HEK293 (cell line): ENCODE data around the gene SMIM14.

Experiments used
- MYNN ChIP-seq: fragments of 450-650 bp; formaldehyde crosslinking; IDR thresholded peaks from 2 replicates; pipeline ENCODE4 v1.5.1; 2016; ENCODE audit warnings: missing biosample characterization, missing genetic modification characterization, borderline replicate concordance
- SALL2 ChIP-seq: fragments of 450-650 bp; formaldehyde crosslinking; IDR thresholded peaks from 2 replicates; pipeline ENCODE4 v1.5.0; 2017; ENCODE audit warnings: missing biosample characterization, mild to moderate bottlenecking, missing genetic modification characterization, borderline replicate concordance
- SP7 ChIP-seq: fragments of 450-650 bp; formaldehyde crosslinking; IDR thresholded peaks from 2 replicates; pipeline ENCODE4 v1.5.1; 2016; ENCODE audit warnings: missing biosample characterization, missing genetic modification characterization
- ZNF292 ChIP-seq: fragments of 450-650 bp; formaldehyde crosslinking; IDR thresholded peaks from 2 replicates; pipeline ENCODE4 v1.5.1; 2016; ENCODE audit warnings: low read depth, missing biosample characterization, missing genetic modification characterization, borderline replicate concordance
- ZNF423 ChIP-seq: fragments of 450-650 bp; formaldehyde crosslinking; IDR thresholded peaks from 2 replicates; pipeline ENCODE4 v1.5.1; 2016; ENCODE audit warnings: missing biosample characterization, missing genetic modification characterization
- ZNF558 ChIP-seq: fragments of 450-650 bp; formaldehyde crosslinking; IDR thresholded peaks from 2 replicates; pipeline ENCODE4 v1.5.1; 2016; ENCODE audit warnings: missing biosample characterization, missing genetic modification characterization
- ZNF624 ChIP-seq: fragments of 450-650 bp; formaldehyde crosslinking; IDR thresholded peaks from 2 replicates; pipeline ENCODE4 v1.5.1; 2017; ENCODE audit warnings: missing biosample characterization, missing genetic modification characterization
- ZNF701 ChIP-seq: fragments of 450-650 bp; formaldehyde crosslinking; IDR thresholded peaks from 2 replicates; pipeline ENCODE4 v1.5.1; 2016; ENCODE audit warnings: missing biosample characterization, missing genetic modification characterization
- ZNF776 ChIP-seq: fragments of 450-650 bp; formaldehyde crosslinking; IDR thresholded peaks from 2 replicates; pipeline ENCODE4 v1.5.0; 2017; ENCODE audit warnings: missing biosample characterization, missing genetic modification characterization, borderline replicate concordance
- TF ChIP-seq, protein P1 (sequence below): fragments of 450-650 bp; formaldehyde crosslinking; IDR thresholded peaks from 2 replicates; pipeline ENCODE4 v1.5.1; 2016; ENCODE audit warnings: missing biosample characterization, missing genetic modification characterization
- TF ChIP-seq, protein P2 (sequence below): fragments of 450-650 bp; formaldehyde crosslinking; IDR thresholded peaks from 2 replicates; pipeline ENCODE4 v1.5.1; 2016; ENCODE audit warnings: missing biosample characterization, missing genetic modification characterization
- TF ChIP-seq, protein P3 (sequence below): fragments of 450-650 bp; formaldehyde crosslinking; IDR thresholded peaks from 2 replicates; pipeline ENCODE4 v1.5.1; 2016; ENCODE audit warnings: missing biosample characterization, missing genetic modification characterization
- TF ChIP-seq, protein P4 (sequence below): fragments of 450-650 bp; formaldehyde crosslinking; IDR thresholded peaks from 2 replicates; pipeline ENCODE4 v1.5.1; 2016; ENCODE audit warnings: missing biosample characterization, missing genetic modification characterization

DNA sequence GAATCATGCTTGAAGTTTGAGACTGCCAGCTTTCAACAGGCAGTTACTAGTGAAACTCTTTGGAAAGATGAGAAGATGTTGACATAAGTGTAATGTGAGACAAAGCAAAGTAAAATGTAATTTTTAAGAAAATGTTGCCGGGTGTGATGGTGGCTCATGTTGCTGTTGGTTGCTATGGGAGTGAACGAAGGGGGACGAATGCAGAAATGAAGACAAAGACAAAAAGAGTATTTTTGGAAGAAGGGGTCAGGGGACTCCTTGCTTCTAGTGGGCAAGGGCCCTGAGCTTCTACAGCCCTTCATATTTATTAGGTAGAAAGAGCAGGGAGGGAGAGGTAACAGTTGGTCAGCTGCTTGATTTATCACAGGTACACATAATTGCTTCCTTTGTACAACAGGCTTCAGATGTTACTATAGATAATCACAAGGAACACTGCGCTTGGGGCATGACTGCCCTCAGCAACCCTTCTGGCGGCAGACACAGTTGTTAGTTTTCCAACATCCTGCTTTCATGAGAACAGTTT is 99.5 kb downstream of the SMIM14 start:
- TF ChIP-seq, protein P1, sequence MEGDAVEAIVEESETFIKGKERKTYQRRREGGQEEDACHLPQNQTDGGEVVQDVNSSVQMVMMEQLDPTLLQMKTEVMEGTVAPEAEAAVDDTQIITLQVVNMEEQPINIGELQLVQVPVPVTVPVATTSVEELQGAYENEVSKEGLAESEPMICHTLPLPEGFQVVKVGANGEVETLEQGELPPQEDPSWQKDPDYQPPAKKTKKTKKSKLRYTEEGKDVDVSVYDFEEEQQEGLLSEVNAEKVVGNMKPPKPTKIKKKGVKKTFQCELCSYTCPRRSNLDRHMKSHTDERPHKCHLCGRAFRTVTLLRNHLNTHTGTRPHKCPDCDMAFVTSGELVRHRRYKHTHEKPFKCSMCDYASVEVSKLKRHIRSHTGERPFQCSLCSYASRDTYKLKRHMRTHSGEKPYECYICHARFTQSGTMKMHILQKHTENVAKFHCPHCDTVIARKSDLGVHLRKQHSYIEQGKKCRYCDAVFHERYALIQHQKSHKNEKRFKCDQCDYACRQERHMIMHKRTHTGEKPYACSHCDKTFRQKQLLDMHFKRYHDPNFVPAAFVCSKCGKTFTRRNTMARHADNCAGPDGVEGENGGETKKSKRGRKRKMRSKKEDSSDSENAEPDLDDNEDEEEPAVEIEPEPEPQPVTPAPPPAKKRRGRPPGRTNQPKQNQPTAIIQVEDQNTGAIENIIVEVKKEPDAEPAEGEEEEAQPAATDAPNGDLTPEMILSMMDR (tag by site-specific recombination) = no peak
- TF ChIP-seq ZNF558 (tag by site-specific recombination) (no peak), MYNN (tag by site-specific recombination) (no peak), ZNF624 (tag by site-specific recombination) (no peak), SALL2 (tag by site-specific recombination) (no peak), ZNF776 (tag by site-specific recombination) (no peak), SP7 (peak; percentile 43; the same call in 1 of the 2 replicates), ZNF701 (tag by site-specific recombination) (no peak), ZNF423 (tag by site-specific recombination) (no peak), ZNF292 (tag by site-specific recombination) (no peak)
- TF ChIP-seq, protein P2, sequence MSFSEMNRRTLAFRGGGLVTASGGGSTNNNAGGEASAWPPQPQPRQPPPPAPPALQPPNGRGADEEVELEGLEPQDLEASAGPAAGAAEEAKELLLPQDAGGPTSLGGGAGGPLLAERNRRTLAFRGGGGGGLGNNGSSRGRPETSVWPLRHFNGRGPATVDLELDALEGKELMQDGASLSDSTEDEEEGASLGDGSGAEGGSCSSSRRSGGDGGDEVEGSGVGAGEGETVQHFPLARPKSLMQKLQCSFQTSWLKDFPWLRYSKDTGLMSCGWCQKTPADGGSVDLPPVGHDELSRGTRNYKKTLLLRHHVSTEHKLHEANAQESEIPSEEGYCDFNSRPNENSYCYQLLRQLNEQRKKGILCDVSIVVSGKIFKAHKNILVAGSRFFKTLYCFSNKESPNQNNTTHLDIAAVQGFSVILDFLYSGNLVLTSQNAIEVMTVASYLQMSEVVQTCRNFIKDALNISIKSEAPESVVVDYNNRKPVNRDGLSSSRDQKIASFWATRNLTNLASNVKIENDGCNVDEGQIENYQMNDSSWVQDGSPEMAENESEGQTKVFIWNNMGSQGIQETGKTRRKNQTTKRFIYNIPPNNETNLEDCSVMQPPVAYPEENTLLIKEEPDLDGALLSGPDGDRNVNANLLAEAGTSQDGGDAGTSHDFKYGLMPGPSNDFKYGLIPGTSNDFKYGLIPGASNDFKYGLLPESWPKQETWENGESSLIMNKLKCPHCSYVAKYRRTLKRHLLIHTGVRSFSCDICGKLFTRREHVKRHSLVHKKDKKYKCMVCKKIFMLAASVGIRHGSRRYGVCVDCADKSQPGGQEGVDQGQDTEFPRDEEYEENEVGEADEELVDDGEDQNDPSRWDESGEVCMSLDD (tag by site-specific recombination) = no peak
- TF ChIP-seq, protein P3, sequence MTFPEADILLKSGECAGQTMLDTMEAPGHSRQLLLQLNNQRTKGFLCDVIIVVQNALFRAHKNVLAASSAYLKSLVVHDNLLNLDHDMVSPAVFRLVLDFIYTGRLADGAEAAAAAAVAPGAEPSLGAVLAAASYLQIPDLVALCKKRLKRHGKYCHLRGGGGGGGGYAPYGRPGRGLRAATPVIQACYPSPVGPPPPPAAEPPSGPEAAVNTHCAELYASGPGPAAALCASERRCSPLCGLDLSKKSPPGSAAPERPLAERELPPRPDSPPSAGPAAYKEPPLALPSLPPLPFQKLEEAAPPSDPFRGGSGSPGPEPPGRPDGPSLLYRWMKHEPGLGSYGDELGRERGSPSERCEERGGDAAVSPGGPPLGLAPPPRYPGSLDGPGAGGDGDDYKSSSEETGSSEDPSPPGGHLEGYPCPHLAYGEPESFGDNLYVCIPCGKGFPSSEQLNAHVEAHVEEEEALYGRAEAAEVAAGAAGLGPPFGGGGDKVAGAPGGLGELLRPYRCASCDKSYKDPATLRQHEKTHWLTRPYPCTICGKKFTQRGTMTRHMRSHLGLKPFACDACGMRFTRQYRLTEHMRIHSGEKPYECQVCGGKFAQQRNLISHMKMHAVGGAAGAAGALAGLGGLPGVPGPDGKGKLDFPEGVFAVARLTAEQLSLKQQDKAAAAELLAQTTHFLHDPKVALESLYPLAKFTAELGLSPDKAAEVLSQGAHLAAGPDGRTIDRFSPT (tag by site-specific recombination) = no peak
- TF ChIP-seq, protein P4, sequence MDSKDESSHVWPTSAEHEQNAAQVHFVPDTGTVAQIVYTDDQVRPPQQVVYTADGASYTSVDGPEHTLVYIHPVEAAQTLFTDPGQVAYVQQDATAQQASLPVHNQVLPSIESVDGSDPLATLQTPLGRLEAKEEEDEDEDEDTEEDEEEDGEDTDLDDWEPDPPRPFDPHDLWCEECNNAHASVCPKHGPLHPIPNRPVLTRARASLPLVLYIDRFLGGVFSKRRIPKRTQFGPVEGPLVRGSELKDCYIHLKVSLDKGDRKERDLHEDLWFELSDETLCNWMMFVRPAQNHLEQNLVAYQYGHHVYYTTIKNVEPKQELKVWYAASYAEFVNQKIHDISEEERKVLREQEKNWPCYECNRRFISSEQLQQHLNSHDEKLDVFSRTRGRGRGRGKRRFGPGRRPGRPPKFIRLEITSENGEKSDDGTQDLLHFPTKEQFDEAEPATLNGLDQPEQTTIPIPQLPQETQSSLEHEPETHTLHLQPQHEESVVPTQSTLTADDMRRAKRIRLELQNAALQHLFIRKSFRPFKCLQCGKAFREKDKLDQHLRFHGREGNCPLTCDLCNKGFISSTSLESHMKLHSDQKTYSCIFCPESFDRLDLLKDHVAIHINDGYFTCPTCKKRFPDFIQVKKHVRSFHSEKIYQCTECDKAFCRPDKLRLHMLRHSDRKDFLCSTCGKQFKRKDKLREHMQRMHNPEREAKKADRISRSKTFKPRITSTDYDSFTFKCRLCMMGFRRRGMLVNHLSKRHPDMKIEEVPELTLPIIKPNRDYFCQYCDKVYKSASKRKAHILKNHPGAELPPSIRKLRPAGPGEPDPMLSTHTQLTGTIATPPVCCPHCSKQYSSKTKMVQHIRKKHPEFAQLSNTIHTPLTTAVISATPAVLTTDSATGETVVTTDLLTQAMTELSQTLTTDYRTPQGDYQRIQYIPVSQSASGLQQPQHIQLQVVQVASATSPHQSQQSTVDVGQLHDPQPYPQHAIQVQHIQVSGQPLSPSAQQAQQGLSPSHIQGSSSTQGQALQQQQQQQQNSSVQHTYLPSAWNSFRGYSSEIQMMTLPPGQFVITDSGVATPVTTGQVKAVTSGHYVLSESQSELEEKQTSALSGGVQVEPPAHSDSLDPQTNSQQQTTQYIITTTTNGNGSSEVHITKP (tag by site-specific recombination) = no peak
